MG63 (cell line): Measurements from ENCODE around the gene ATP5PB. TPM values are rescaled to one million over a fixed set of nuclear protein-coding genes. Genes with fewer than 3 reads are reported as not detected.

ENCODE experiments used
- DNase-seq: peaks from one replicate; pipeline ENCODE4 v3.0.0-alpha.2; 2020
- H3K27me3 ChIP-seq: fragments of 250-450 bp; sonication (Bioruptor Pico); 2 replicates; pipeline ENCODE4 v1.5.1; 2020; ENCODE audit warnings: mild to moderate bottlenecking, moderate library complexity
- H3K36me3 ChIP-seq: fragments of 250-450 bp; sonication (Bioruptor Pico); 2 replicates; pipeline ENCODE4 v1.5.1; 2020; ENCODE audit warnings: mild to moderate bottlenecking, moderate library complexity
- H3K4me3 ChIP-seq: fragments of 250-450 bp; sonication (Bioruptor Pico); 2 replicates; pipeline ENCODE4 v1.5.1; 2020; ENCODE audit warnings: mild to moderate bottlenecking, moderate library complexity
- H3K9me3 ChIP-seq: fragments of 250-450 bp; sonication (Bioruptor Pico); 2 replicates; pipeline ENCODE4 v1.5.1; 2020; ENCODE audit warnings: mild to moderate bottlenecking, moderate library complexity
- total RNA-seq: library from RNA; depleted of rRNA; stranded (reverse); fragments of >200 nt; shearing (Covaris generic); gene quantifications from 2 replicates; pipeline ENCODE4 v1.2.3, GENCODE V29; 2014; ENCODE audit warnings: low replicate concordance

Gene ATP5PB
- total RNA-seq, 1 experiment from 2014 or later = 880 TPM

GRCh38 chr1:111463029-111463683 lies 13.9 kb downstream of the ATP5PB start:
- no peaks in the 10 kb centered on the region for H3K9me3 ChIP-seq
- DNase-seq = peak; percentile 16
- H3K4me3 ChIP-seq = no peak overlapping the region
- H3K36me3 ChIP-seq = peaks cover 61% of the 10 kb centered on the region
- no peaks in the 10 kb centered on the region for H3K27me3 ChIP-seq

- Histone ChIP-seq H3K27me3 (no peaks in the 10 kb centered on the region), H3K36me3 (peaks cover 47% of the 10 kb centered on the region), H3K9me3 (no peaks in the 10 kb centered on the region), H3K4me3 (no peak overlapping the region)
- no peak for DNase-seq
Observed at GRCh38 chr1:111465754-111466153, 16.5 kb downstream of the ATP5PB start.

- no peaks in the 10 kb centered on the region for H3K9me3 ChIP-seq
- no peak for DNase-seq
- H3K36me3 ChIP-seq = peaks cover 41% of the 10 kb centered on the region
- H3K4me3 ChIP-seq = no peak overlapping the region
- no peaks in the 10 kb centered on the region for H3K27me3 ChIP-seq
Observed at GRCh38 chr1:111466480-111466879, 17.2 kb downstream of the ATP5PB start.

GRCh38 chr1:111467865-111468716 lies 18.8 kb downstream of the ATP5PB start:
- Histone ChIP-seq H3K36me3 (peaks cover 32% of the 10 kb centered on the region), H3K4me3 (no peak overlapping the region), H3K27me3 (no peaks in the 10 kb centered on the region), H3K9me3 (no peaks in the 10 kb centered on the region)
- no peak for DNase-seq

GRCh38 chr1:111468717-111469100 lies 19.4 kb downstream of the ATP5PB start:
- Histone ChIP-seq H3K9me3 (no peaks in the 10 kb centered on the region), H3K36me3 (peaks cover 30% of the 10 kb centered on the region), H3K27me3 (no peaks in the 10 kb centered on the region), H3K4me3 (no peak overlapping the region)
- no peak for DNase-seq

GRCh38 chr1:111469539-111469938 lies 20.3 kb downstream of the ATP5PB start:
- Histone ChIP-seq H3K36me3 (peaks cover 30% of the 10 kb centered on the region), H3K27me3 (no peaks in the 10 kb centered on the region), H3K9me3 (no peaks in the 10 kb centered on the region), H3K4me3 (no peak overlapping the region)
- no peak for DNase-seq

GRCh38 chr1:111470596-111470995 lies 21.3 kb downstream of the ATP5PB start:
- H3K9me3 ChIP-seq = no peaks in the 10 kb centered on the region
- no peak for DNase-seq
- H3K4me3 ChIP-seq = no peak overlapping the region
- peaks cover 25% of the 10 kb centered on the region for H3K36me3 ChIP-seq
- no peaks in the 10 kb centered on the region for H3K27me3 ChIP-seq

- H3K9me3 ChIP-seq = no peaks in the 10 kb centered on the region
- H3K4me3 ChIP-seq = no peak overlapping the region
- H3K27me3 ChIP-seq = no peaks in the 10 kb centered on the region
- no peak for DNase-seq
- peaks cover 22% of the 10 kb centered on the region for H3K36me3 ChIP-seq
Observed at GRCh38 chr1:111471012-111471411, 21.7 kb downstream of the ATP5PB start.

GRCh38 chr1:111471538-111471937 lies 22.3 kb downstream of the ATP5PB start:
- no peak for DNase-seq
- H3K9me3 ChIP-seq = no peaks in the 10 kb centered on the region

GRCh38 chr1:111474106-111474505 lies 24.8 kb downstream of the ATP5PB start:
- no peaks in the 10 kb centered on the region for H3K9me3 ChIP-seq
- H3K36me3 ChIP-seq = peaks cover 6% of the 10 kb centered on the region
- H3K4me3 ChIP-seq = no peak overlapping the region
- H3K27me3 ChIP-seq = no peaks in the 10 kb centered on the region
- DNase-seq = no peak

More at GRCh38 chr1:111471538-111471937, 22.3 kb downstream of the ATP5PB start:
- peaks cover 22% of the 10 kb centered on the region for H3K36me3 ChIP-seq
- no peak overlapping the region for H3K4me3 ChIP-seq
- no peaks in the 10 kb centered on the region for H3K27me3 ChIP-seq

GRCh38 chr1:111474521-111474920 lies 25.3 kb downstream of the ATP5PB start:
- DNase-seq = no peak
- H3K9me3 ChIP-seq = no peaks in the 10 kb centered on the region

GRCh38 chr1:111475701-111476100 lies 26.4 kb downstream of the ATP5PB start:
- no peak for DNase-seq
- no peaks in the 10 kb centered on the region for H3K27me3 ChIP-seq
- H3K36me3 ChIP-seq = no peaks in the 10 kb centered on the region; the same call in none of the 2 replicates
- no peak overlapping the region for H3K4me3 ChIP-seq
- H3K9me3 ChIP-seq = no peaks in the 10 kb centered on the region

More at GRCh38 chr1:111474521-111474920, 25.3 kb downstream of the ATP5PB start:
- no peak overlapping the region for H3K4me3 ChIP-seq
- H3K27me3 ChIP-seq = no peaks in the 10 kb centered on the region
- H3K36me3 ChIP-seq = peaks cover 5% of the 10 kb centered on the region

- no peaks in the 10 kb centered on the region; the same call in none of the 2 replicates for H3K36me3 ChIP-seq
- no peaks in the 10 kb centered on the region for H3K9me3 ChIP-seq
- no peak overlapping the region for H3K4me3 ChIP-seq
- DNase-seq = no peak
- no peaks in the 10 kb centered on the region for H3K27me3 ChIP-seq
Observed at GRCh38 chr1:111476214-111476613, 26.9 kb downstream of the ATP5PB start.

GRCh38 chr1:111476761-111477309 lies 27.6 kb downstream of the ATP5PB start:
- H3K9me3 ChIP-seq = no peaks in the 10 kb centered on the region
- no peak for DNase-seq
- no peaks in the 10 kb centered on the region; the same call in 1 of the 2 replicates for H3K36me3 ChIP-seq
- no peak overlapping the region for H3K4me3 ChIP-seq
- no peaks in the 10 kb centered on the region for H3K27me3 ChIP-seq

GRCh38 chr1:111480674-111481073 lies 31.4 kb downstream of the ATP5PB start:
- Histone ChIP-seq H3K9me3 (no peaks in the 10 kb centered on the region), H3K36me3 (no peaks in the 10 kb centered on the region; the same call in 1 of the 2 replicates), H3K27me3 (no peaks in the 10 kb centered on the region), H3K4me3 (no peak overlapping the region)
- DNase-seq = no peak

GRCh38 chr1:111481387-111482221 lies 32.3 kb downstream of the ATP5PB start:
- Histone ChIP-seq H3K4me3 (no peak overlapping the region), H3K36me3 (no peaks in the 10 kb centered on the region; the same call in 1 of the 2 replicates), H3K27me3 (no peaks in the 10 kb centered on the region), H3K9me3 (no peaks in the 10 kb centered on the region)
- DNase-seq = peak; percentile 43
